GM04503 (cell line): ENCODE data around the gene ZSCAN2.
A peak's percentile ranks its signal among the peaks of the same experiment; 100 is the strongest.
"Not testable (repeated sequence)": the region's sequence is repeated elsewhere in the genome, so short reads cannot be mapped to it uniquely, and the experiment has no call there.

ENCODE experiments used
- DNase-seq: peaks from one replicate; pipeline ENCODE4 v3.0.0-alpha.2; 2012; ENCODE audit warnings: low read depth

The ZSCAN2 gene

DNA sequence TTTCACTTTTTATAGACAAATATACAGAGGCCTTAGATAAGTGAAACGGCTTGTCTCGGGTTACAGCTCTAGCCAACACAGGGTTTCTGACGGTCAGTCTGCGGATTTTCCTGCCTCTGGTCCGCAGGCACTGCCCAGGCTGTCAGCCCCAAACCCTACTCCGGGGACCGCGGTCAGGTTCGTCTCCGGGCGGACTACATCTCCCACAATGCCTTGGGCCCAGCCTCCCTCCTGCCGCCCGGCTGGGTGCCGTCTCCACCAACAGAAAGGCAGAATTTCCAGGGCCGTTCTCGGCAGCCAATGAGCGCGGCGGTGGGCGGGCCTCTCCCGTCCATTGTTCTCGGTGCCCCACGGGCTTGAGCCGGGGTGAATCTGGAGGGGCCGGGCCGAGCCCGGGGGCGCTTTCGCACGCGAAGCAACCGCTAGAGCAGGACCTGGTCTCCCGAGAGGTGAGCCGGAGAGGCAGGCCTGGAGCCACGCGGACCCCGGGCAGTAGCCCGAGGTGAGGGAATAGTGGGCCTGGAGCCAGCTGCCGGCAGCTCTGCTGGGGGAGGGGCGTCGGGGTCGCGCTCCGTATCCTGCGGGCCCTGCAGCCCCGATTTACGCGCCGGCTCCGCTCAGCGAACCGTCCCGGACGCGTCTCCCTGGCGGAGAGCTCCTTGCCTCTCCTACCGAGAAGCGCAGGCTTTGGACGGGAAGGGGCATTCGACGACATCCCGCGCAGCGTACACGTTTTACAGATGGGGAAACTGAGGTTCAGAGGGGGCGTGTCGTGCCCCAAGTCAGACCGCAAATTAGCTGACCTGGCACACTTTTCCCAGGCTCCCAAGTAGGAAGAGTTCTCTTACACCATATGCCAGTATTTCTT lies at the start of gene ZSCAN2:
ZSCAN2 (plus strand) TSS at position 323 of the 868 bp plus-strand sequence. CDS start 2,919 bp downstream, outside the sequence.
- peak; percentile 72 for DNase-seq

DNA sequence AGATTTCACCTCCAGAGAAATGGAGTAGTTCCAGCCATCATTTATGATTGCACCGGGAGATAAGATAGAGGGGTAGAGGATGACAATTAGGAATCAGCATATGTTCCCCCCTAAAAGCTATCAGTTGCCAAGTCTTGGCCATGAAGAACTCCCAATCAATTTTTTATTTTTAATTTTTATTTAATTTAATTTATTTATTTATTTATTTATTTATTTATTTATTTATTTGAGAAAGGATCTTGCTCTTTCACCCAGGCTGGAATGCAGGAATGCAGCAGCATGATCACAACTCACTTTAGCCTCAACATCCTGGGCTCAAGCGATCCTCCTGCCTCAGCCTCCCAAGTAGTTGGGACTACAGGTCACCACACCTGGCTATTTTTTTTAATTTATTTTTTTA lies 49.2 kb upstream of the ZSCAN2 start:
- DNase-seq: not testable (repeated sequence)

DNA sequence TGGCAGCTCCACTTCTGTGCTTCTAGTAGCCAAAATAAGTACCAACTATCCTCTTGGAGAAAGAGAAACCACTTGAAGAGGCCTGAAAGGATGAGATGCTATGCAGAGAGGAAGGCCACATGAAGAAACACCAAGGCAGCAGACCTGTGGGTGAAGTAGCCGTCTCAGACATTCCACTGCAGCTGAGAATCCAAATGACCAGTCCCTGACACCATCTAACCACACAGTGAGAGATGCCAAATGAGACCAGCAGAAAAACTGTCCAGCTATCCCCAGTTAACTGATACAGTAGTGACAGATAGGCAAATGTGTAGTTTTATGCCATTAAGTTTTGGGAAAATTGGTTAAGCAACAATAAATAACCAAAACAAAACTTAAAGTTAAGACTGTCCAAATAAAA lies 47.9 kb upstream of the ZSCAN2 start:
- no peak for DNase-seq

DNA sequence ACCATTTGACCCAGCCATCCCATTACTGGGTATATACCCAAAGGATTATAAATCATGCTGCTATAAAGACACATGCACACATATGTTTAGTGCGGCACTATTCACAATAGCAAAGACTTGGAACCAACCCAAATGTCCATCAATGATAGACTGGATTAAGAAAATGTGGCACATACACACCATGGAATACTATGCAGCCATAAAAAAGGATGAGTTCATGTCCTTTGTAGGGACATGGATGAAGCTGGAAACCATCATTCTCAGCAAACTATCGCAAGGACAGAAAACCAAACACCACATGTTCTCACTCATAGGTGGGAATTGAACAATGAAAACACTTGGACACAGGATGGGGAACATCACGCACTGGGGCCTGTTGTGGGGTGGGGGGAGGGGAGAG lies 44.1 kb upstream of the ZSCAN2 start:
- not testable (repeated sequence) for DNase-seq

DNA sequence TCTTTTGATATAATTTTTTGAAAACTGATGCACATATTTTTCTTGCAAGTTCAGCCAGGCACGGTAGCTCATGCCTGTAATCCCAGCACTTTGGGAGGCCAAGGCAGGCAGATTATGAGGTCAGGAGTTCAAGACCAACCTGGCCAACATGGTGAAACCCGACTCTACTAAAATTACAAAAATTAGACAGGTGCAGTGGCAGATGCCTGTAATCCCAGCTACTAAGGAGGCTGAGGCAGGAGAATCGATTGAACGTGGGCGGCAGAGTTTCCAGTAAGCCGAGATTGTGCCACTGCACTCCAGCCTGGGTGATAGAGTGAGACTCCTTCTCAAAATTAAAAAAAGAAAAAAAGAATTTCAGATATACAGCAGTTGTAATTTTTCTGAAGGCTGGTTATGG lies 32.8 kb upstream of the ZSCAN2 start:
- DNase-seq: not testable (repeated sequence)

DNA sequence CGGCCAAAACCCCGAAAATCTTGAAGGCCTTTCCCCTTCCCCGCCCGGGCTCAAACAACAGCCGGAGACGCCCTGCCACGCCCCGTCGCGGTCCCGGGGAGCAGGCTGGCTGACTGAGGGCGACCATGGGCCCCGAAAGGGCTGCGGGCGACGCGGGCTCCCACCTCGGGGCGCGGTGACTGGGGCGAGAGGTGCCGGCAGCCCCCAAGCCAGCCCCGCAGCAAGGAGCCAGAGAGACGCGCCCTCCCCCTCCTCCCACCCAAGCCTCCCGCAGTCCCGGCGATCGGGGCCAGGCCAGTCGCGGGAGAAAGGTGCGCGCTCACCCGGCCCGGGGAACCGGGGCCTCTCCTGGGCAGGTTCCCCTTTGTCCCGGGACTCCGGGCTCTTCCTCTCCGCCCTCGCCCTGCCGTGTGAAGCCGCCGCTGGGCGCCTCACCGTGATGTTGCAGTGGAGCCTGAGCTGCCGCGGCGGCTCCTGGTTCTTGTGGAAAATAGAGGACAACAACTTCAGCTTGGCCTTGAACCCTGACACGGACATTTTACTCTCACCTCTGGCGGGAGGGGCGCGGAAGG lies 30.6 kb upstream of the ZSCAN2 start:
- DNase-seq: no peak

DNA sequence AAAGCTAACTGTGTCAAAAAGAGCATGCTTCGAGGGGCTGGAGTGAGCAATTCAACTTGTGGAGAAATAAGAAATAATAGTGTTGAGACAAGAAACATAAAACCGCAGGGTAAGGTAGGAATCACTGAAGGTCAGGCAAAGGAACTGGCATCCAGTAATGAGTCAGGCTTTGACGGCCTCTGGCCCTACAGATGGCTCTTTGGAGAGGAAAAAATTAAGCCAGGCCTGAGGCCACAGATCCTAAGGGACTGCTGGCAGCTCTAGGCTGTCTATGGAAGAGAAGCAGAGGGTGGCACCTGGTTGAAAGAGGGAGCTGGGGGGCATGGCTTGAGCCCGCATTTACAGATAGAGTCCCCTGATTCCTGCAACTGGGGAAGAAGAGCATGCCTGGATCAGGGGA lies 28.6 kb upstream of the ZSCAN2 start:
- no peak for DNase-seq

DNA sequence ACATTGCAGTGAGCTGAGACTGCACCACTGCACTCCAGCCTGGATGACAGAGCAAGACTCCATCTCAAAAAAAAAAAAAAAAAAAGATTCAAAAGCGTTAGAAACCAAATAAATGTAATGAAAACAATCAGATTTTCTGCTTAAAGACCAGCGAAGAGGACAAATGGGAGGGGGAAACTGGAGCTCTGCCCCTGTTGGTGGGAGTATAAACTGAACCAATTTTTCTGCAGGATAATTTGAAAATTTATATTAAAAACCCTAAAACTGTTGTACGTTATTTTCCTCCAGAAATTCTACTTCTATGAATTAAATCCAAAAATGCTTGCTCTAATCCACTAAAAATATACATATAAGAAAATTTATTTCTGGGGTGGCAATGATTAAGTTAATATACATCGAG lies 25.3 kb upstream of the ZSCAN2 start:
- DNase-seq: no peak

DNA sequence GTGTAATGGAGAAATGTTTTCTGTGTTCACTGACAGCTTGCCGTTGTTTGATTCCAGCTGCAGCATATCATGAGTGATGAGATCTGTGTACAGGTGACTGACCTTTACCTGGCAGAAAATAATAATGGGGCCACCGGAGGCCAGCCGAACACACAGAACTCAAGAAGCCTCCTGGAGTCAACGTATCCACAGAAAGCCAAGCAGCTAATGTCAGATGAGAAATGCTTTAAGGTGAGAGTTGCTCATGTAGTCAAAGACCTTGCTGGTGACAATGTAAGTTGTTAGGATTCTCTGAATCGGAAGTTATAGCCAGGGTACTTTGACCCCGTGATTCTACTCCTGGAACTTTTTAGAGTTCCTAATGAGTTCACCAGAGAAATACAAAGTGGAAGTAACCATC lies 22.9 kb upstream of the ZSCAN2 start:
- DNase-seq: not testable (repeated sequence)

DNA sequence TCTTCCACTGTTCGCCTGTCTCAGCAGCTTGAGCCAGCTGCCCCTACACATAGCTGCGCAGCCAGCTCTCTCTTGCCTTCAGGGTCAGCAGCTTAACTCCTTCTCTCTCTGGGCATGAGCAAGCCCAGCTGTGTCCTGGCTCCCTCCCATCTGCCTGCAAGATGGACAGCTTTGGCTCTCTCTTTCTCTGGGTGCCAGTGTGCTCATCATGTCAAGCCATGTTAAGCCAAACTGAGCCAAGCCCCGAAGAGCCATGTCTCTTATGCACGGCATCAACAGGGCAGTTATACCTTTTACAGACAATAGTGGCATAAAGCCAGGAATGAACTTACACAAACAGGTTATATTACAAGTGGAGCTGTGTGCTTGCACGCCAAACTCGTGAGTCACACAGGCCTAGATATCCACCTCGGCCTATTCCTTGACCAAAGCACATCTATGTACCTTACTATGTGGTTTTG lies 21.5 kb upstream of the ZSCAN2 start:
- not testable (repeated sequence) for DNase-seq

DNA sequence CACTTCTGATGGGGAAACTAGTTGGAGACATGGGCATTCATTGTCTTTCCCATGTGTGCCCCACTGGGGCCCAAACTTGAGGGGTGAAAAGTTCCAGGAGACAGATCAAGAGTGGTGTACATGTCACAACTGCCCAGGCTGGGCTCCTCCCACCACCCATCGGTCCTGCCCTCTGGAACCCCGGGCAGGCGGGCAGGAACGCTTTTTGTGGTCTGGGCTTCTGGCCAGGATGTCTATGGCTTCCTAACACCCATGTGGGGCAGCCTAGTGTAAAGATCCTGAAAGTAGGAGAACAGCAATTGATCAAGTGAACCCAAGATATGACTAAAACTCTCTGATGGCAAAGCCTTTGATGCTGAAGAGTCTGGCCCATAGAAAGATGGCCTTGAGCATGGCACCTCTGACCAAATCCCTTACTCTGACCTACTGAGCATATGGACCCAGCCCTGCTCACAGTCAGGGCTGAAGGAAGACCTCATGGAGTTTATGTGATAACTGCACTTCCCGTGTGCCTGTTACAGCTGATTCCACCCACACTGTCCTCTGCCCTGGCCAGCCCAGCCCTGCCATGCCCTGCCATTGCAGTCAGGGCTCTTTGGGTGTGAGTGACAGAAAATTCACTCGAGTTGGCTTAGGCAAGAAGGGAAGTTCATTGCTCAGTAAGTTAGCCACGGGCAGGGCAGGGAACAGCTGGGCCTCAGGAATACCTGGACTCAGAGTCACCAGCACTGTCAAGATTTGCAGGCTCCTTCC lies 19.0 kb upstream of the ZSCAN2 start:
- not testable (repeated sequence) for DNase-seq

DNA sequence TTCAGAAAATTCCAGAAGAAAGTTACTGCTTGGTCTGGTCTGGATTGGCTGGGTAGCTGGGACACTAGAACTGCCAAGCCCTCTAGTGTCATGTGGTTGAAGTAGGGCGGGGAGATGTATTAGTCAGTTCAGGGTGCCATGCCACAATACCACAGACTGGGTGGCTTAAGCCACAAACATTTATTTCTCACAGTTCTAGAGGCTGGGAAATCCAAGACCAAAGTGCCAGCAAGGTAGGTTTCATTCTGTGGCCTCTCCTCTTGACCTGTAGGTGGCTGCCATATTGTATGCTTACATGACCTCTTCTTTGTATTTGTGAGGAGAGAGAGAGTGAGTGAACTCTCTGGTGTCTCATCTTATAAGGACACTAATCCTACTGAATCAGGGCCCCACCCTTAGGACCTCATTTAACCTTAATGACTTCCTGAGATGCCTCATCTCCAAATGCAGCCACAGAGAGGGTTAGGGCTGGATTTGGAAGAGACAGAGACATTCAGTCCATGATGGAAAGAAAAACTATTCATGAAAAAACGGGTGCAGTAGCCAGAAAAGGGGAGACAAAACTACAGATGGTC lies 18.1 kb upstream of the ZSCAN2 start:
- no peak for DNase-seq

DNA sequence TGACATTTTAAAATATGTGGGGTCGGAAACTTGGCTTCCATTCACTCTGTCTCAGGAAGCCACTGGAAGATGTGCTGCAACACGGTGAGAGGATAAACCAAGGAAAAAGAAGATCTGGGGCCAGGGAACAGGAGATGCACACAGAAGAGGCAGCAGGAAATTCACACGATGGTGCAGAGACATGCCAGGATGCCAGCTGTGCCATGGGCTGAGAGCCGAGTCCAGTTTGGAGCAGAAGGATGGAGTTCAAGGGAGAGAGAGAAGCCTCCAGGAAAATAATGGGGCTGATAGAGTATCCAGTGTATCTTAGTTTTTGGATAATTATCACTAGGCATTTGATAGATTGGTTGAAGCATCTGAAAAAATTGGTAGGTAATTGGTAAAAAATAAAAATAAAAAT lies 16.9 kb upstream of the ZSCAN2 start:
- not testable (repeated sequence) for DNase-seq

DNA sequence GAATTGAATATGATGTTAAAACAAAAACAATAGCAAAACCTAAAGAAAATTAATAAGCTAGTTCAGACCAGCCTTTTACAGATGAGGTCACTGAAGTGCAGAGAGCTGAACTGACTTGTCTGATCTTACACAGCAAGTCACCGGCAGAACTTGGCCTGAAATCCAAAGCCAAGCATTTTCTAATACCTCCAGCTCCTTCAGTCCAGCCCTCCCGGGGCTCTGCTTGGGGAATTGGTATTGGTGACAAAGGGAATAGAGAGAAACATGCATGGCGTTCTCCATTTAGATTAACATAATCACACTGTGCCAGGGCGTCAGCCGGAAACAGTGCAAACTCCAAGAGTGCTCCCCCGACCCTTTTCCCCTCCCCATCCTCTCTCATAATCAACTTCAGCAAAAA lies 14.1 kb upstream of the ZSCAN2 start:
- no peak for DNase-seq

DNA sequence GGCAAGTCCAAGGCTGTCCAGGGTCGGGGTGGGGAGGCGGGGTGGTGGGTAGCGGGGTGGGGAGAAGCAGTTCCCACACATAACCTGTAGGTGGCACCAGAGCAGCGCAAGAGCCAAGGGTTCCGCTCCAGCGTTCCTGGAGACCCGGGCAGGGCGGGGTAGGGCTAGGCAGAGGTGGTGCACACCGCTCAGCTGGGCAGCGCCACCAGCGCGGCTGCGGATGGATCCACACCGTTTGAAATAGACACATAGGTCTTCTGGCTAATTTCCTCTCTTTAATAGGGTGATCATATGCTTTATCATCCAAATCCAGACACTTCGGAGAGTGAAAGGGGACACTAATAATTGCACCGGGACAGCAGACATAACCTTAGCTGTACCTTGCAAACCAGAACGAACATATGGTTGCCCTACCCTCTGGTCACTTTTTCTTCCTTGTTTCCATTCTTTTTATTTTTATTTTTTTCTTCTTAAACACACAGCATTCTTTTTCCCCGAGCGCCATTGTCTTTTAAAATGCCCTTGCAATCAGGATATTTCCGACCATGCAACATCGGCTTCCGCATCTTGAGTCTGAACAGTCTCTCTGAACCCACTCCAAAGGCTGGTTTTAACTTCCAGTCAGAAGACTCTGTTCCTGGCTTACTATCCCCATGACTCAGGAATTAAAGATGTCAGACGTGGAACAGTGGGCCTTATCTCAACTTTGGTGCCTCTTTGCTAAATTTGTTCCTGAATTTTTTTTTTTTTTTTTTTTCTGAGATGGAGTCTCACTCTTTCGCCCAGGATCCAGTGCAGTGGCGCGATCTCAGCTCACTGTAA lies 12.5 kb upstream of the ZSCAN2 start:
- no peak for DNase-seq

DNA sequence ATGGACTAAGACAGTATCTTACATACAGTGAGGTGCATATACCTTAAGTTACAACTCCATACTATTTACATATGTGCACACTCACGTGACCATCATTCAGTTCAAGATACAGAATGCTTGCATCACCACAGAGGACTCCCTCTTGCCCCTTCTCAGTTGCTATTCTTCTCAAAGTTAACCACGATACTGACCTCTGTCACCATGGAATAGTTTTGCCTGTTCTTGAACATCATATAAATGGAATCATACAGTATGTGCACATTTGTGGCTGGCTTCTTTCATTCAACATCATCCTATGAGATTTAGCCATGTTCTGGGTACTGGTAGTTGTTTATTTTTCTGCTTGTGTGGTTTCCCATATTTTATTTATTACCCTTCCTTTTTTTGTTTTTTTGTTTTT lies 10.4 kb upstream of the ZSCAN2 start:
- no peak for DNase-seq

DNA sequence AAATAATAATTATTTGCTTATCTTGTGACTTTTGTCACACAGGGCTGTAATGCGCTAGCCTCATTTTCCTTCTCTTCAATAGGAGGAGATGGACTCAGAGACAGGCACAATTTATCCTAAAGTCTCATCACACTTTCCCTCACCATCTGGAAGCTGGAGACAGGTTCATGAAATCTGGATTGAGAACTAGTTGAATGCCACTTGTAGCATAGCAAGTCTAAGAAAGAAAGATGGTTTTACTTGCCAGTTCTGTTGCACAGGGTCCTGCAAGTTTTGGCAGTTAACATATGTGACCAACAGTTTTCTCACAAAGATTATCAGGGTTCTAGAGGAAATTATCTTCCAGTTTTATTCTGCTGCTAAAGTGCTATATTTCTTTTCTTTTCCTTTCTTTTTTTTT lies 9.0 kb upstream of the ZSCAN2 start:
- no peak for DNase-seq

DNA sequence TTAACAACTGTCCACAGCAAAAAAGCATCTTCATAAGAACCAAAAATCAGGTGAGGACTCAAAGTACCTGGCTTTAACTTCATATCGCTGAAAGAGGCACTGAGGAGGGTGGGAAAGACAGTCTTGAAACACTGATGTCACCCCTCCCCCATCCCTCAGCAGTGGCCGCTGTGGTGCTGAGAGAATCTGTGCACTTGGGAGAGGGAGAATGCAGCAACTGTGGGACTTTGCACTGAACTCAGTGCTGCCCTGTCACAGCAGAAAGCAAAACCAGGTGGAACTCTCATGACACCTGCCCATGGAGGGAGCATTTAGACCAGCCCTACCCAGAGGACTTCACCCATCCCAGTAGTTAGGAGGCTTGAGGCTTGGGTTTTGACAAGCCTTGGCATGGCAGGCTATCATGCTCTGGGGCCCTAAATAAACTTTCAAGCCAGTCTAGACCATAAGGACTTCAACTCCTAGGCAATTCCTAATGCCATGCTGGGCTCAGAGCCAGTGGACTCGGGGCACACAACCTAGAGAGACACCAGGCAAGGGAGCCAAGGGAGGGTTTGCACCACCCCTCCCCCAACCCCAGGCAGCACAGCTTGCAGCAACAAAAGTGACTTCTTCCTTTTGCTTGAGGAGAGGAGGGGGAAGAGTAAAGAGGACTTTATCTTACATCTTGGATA lies 6.1 kb upstream of the ZSCAN2 start:
- DNase-seq: no peak

DNA sequence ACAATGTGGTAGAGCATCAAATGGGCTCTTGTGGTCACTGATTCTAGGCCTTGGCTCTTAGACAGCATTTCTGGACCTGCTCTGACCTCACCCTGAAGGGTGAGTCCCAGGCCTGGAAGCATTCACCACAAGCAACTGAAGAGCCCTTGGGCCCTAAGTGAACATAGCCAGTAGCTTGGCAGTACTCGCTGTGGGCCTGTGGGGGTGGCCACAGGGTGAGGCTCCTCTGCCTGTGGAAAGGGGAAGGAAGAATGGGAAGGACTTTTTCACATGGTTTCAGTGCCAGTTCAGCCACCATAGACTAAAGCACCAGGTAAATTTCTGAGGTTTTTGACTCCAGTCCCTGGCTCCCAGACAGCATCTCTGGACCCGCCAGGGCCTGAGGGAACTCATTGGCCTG lies 5.1 kb upstream of the ZSCAN2 start:
- DNase-seq: no peak

DNA sequence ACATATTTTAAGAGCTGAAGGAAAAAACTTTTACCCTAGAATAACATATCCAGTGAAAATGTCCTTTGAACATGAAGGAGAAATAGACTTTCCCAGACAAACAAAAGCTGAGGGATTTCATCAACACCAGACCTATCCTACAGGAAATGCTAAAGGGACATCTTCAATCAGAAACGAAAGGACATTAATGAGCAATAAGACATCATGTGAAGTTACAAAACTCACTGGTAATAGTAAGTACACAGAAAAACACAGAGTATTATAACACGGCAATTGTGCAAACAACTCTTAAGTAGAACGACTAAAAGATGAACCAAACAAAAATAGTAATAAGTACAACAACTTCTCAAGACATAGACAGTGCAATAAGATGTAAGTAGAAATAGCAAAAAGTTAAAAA lies 3.5 kb upstream of the ZSCAN2 start:
- DNase-seq: no peak

DNA sequence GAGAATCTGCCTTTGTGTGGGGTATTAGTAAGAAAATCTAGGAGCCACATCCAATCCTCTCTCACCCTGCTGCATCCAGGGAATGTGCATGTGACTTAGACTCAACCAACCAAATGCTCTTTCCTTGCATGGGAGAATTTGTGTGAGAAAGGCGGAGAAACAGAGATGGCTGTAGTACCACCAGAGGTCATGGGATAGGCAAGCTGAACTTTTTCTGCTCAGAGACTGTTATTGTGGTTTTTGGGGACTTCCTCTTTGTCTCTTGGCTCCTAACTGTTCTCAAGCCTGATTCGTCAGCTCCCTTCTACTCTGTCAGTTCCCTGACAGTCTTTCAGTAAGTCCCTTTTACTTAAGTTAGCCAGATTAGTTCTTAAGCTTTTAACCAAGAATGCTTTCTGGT lies 2.6 kb upstream of the ZSCAN2 start:
- DNase-seq: no peak
